Common myeloid progenitor, CD34-positive (primary cell): ENCODE data around the gene SGMS1.
"Not testable (repeated sequence)": the region's sequence is repeated elsewhere in the genome, so short reads cannot be mapped to it uniquely, and the experiment has no call there.

Source experiments
- CTCF ChIA-PET: fragments of 350-600 bp; sonication (Branson Sonifier 250); formaldehyde crosslinking; loops from one replicate; lab custom pipeline; 2021; ENCODE audit warnings: antibody characterized with exemption; lab: Charles Lee
- POLR2A ChIA-PET: fragments of 350-600 bp; sonication (Branson Sonifier 250); formaldehyde crosslinking; loops from one replicate; lab custom pipeline; 2021; ENCODE audit warnings: antibody characterized with exemption; lab: Charles Lee
- DNase-seq, 3 donors: peaks; one replicate each; pipeline versions ENCODE4 v3.0.0 to v3.0.0-alpha.2; 2013
- H3K27ac ChIP-seq, 2 experiments: 1 replicate in 1 of 2; 2 replicates in 1 of 2; pipeline ENCODE4 v1.7.0; 2013; ENCODE audit warnings: inconsistent platforms in 2 of 2, low read length in 2 of 2, mild to moderate bottlenecking in 2 of 2, low read depth in 1 of 2, moderate library complexity in 1 of 2; ENCODE audit not compliant: severe bottlenecking in 2 of 2, insufficient read depth in 1 of 2, poor library complexity in 1 of 2
- H3K27me3 ChIP-seq, 5 experiments: replicated peaks in 2 of 5; 1 replicate in 3 of 5; 2 replicates in 2 of 5; pipeline versions ENCODE4 v1.6.1 to v1.7.0; 2013; ENCODE audit warnings: low read length in 4 of 5, mild to moderate bottlenecking in 2 of 5, moderate library complexity in 2 of 5, inconsistent platforms in 1 of 5; ENCODE audit not compliant: insufficient read depth in 5 of 5, control insufficient read depth in 4 of 5
- H3K36me3 ChIP-seq, 4 experiments: 1 replicate in 2 of 4; 2 replicates in 2 of 4; pipeline versions ENCODE4 v1.6.1 to v1.7.0; 2013; ENCODE audit warnings: low read length in 3 of 4, control low read depth in 1 of 4, mild to moderate bottlenecking in 1 of 4; ENCODE audit not compliant: control insufficient read depth in 4 of 4, insufficient read depth in 4 of 4
- H3K4me1 ChIP-seq, 4 experiments: 1 replicate in 3 of 4; 2 replicates in 1 of 4; pipeline versions ENCODE4 v1.6.1 to v1.7.1; 2013; ENCODE audit warnings: low read length in 3 of 4, mild to moderate bottlenecking in 3 of 4, control low read depth in 1 of 4, inconsistent platforms in 1 of 4, moderate library complexity in 1 of 4; ENCODE audit not compliant: control insufficient read depth in 4 of 4, insufficient read depth in 4 of 4; ENCODE audit errors: control extremely low read depth in 1 of 4
- H3K4me3 ChIP-seq, 7 experiments: 1 replicate in 4 of 7; 2 replicates in 3 of 7; pipeline versions ENCODE4 v1.5.1 to v1.7.0; 2013; ENCODE audit warnings: mild to moderate bottlenecking in 7 of 7, low read length in 6 of 7, moderate library complexity in 6 of 7, inconsistent platforms in 2 of 7, low read depth in 2 of 7, control low read depth in 1 of 7; ENCODE audit not compliant: insufficient read depth in 4 of 7, control insufficient read depth in 1 of 7; ENCODE audit errors: extremely low read depth in 1 of 7
- H3K9me3 ChIP-seq, 5 experiments: 1 replicate in 4 of 5; 2 replicates in 1 of 5; pipeline versions ENCODE4 v1.6.1 to v1.7.1; 2013; ENCODE audit warnings: low read length in 4 of 5, mild to moderate bottlenecking in 2 of 5, inconsistent platforms in 1 of 5, low read depth in 1 of 5, moderate library complexity in 1 of 5; ENCODE audit not compliant: control insufficient read depth in 4 of 5, insufficient read depth in 2 of 5; ENCODE audit errors: control extremely low read depth in 1 of 5
- WGBS: methylation state at CpG from one replicate; pipeline ENCODE4 v1.1.5; 2013; ENCODE audit not compliant: insufficient coverage; 5-methylcytosine and 5-hydroxymethylcytosine counted together

SGMS1 gene

DNA sequence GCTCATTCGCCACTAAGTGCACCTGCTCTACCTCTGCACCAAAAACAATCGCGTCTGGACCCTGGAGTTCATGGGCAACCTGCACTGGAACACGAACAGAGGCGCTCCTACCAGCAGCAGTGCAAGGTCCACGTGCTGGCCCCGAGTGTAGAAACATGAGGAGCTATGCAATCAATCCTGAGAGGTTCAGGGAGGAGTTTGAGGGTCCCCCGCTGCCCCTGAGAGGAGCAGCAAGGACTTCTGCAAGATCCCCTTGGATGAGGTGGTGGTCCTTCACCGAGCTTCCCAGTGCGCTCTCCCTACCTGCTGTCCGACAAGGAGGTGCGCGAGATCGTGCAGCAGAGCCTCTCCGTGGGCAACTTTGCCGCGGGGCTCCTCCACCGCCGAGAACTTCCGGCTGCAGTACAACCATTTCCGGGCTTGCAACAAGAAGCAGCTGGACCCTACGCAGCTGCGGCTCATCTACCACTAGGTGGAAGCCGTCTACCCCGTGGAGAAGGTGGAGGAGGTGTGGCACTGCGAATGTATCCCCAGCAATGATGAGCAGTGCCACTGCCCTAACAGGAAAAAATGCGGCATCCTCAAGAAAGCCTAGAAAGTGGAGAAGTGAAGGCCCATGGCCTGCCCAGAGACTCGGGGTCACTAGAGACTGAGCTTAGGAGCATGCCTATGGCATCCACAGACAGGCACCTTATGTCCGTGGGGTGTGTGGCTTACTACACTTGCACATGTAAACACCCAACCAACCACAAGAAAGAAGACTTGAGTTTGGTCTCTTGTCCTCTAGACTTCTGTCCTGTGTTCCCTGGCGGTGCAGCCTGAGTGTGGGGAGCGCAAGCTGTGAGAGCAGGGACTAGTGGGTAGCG, 36.3 kb upstream of the SGMS1 start:
- WGBS, result 51% methylated on average over 28 of the region's 32 CpGs
- H3K36me3 ChIP-seq, POLR2A ChIA-PET, H3K27ac ChIP-seq, H3K9me3 ChIP-seq, H3K27me3 ChIP-seq, H3K4me1 ChIP-seq: not testable (repeated sequence)
- H3K4me3 ChIP-seq, result peak overlapping the region; percentile 8 to 85 (median 46)
- DNase-seq, result peak in 1 of 3 donors; percentile 57
- CTCF ChIA-PET, result interaction anchor here (1.0 to 1.2 kb wide), 3 partner anchors 10 to 36 kb away, joined by 3 to 5 read pairs (median 3); no protein-coding TSS in a partner anchor

DNA sequence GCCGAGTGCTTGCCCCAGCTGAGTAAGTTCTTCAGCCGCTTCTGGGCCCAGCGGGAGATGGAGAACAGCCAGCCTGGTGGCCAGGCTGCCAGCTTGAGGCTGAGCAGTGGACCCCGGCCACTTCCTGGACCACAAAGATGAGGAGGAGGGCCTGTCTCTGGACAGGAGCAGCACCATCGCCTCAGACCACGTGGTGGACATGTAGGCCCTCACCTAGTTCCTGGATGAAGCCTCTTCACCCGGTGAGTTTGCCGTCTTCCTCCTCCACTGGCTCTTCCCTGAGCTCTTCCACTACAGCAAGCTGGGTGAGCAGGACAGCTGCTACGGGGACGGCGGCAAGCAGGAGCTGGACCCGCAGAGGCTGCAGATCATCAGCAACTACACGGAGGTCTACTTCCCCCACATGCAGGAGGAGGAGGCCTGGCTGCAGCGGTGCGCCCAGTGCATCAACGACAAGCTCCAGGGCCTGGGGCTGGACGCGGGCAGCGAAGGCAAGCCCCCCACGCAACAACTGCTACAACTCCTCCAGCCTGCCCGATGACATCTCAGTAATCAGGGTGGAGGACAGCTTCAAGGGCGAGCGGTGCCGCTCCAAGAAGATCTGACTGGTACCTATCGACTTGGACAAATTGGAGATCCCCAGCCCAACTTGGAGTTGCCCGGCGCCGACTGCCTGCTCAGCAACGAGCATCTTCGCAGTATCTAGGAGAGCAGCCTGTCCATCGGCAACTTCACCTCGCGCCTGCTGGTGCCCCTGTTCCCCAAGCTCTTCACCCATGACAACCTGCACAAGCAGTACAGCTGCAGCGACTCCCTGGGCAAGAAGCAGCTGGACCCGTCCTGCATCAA, 35.5 kb upstream of the SGMS1 start:
- POLR2A ChIA-PET, DNase-seq, H3K27me3 ChIP-seq, H3K36me3 ChIP-seq, H3K27ac ChIP-seq, H3K9me3 ChIP-seq: not testable (repeated sequence)
- Histone ChIP-seq H3K4me1 (peaks cover 0 to 10% (median 1%) of the 10 kb centered on the region in 4 experiments), H3K4me3 (peak overlapping the region in 5 of 7 experiments; percentile 15 to 85 (median 57))
- CTCF ChIA-PET, result interaction anchor here (1.2 kb wide), 1 partner anchor 35 kb away, joined by 3 read pairs; no protein-coding TSS in a partner anchor
- 99% methylated on average over 31 of the region's 35 CpGs for WGBS

DNA sequence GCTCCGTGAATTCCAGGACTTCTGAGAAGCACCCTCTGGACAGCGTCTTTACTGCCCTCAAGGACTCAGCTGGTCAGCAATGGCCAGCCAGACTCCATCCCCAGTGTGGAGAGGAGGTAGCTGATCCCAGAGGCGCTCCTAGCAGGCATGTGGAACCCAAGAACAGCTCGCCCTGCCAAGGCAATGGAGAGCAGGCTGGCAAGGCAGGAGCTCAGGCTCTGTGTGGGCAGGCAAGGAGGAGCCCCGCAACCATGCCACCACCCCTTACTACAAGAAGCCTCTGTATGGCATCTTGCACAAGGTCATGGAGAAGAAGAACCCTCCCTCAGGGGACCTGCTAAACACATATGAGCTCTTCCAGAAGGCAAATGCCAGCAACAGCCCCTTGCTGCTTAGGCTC, 34.4 kb upstream of the SGMS1 start:
- no peaks in the 10 kb centered on the region for H3K9me3 ChIP-seq
- DNase-seq, result no peak
- H3K36me3 ChIP-seq, result no peaks in the 10 kb centered on the region
- no peak overlapping the region for H3K27ac ChIP-seq
- POLR2A ChIA-PET, result no interaction called here
- H3K4me1 ChIP-seq, result peaks cover 3 to 21% (median 9%) of the 10 kb centered on the region in 4 experiments
- H3K27me3 ChIP-seq, result no peaks in the 10 kb centered on the region
- CTCF ChIA-PET, result no interaction called here
- no peak overlapping the region for H3K4me3 ChIP-seq
- WGBS, result no CpG with 5 or more reads among the region's 5 CpGs

DNA sequence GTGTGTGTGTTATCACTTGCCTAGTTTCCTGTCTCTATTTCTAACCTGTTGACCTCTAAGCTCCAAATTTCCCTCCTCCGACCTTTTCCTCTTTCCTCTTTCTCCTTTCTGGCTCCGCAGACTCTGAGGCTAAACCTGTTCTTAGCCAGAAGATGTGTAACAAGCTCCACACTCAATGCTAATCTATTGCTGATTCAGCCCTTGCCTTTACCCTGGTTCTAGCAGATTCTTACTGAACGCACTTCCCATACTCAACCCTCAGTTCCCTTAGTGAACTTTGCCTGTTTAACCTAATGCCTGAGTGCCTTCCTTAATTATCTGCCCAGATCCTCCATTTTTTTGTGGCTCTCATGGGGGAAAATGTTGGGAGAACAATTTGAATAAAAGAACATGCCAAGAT, 30.0 kb upstream of the SGMS1 start:
- WGBS, result 5% methylated on average over 2 of the region's 3 CpGs
- Histone ChIP-seq H3K9me3 (no peaks in the 10 kb centered on the region), H3K36me3 (no peaks in the 10 kb centered on the region), H3K27me3 (no peaks in the 10 kb centered on the region), H3K27ac (no peak overlapping the region), H3K4me1 (peaks cover 3 to 19% (median 10%) of the 10 kb centered on the region in 4 experiments), H3K4me3 (peak overlapping the region in 2 of 7 experiments; percentile 8 to 63)
- peak in 2 of 3 donors; percentile 13 to 26 for DNase-seq
- POLR2A ChIA-PET, result no interaction called here
- CTCF ChIA-PET, result interaction anchor here (0.7 to 3.5 kb wide), 11 partner anchors 18 to 281 kb away, joined by 3 to 16 read pairs (median 3); no protein-coding TSS in a partner anchor

DNA sequence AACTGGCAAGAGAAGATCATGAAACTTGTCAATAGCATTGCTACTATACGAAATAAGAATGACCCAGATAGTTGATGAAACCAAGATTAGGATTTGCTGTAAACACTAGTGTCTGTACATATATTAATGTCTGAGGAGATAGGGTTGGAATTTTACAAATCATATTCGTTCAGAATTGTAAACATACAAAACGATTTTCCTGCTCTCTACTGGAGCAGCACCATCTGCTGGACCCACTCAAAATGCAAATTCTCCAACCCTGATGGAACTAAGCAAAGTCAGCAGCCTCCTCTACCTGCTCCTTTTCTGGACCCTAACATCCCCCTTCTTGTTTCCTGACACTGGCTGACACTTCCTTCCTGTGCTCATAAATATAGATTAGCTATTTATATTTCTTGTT, 29.4 kb upstream of the SGMS1 start:
- WGBS, result 0% methylated on average over 1 of the region's 3 CpGs
- Histone ChIP-seq H3K4me3 (peak overlapping the region in 3 of 7 experiments; percentile 25 to 63 (median 33)), H3K4me1 (peaks cover 3 to 19% (median 10%) of the 10 kb centered on the region in 4 experiments), H3K36me3 (no peaks in the 10 kb centered on the region), H3K27me3 (no peaks in the 10 kb centered on the region), H3K27ac (no peak overlapping the region), H3K9me3 (no peaks in the 10 kb centered on the region)
- peak; percentile 32 to 58 (median 56) for DNase-seq
- CTCF ChIA-PET, result interaction anchor here (0.7 to 3.5 kb wide), 11 partner anchors 17 to 280 kb away, joined by 3 to 16 read pairs (median 3); no protein-coding TSS in a partner anchor
- POLR2A ChIA-PET, result interaction anchor here (0.5 kb wide), 1 partner anchor 360 kb away, joined by 3 read pairs; no protein-coding TSS in a partner anchor

DNA sequence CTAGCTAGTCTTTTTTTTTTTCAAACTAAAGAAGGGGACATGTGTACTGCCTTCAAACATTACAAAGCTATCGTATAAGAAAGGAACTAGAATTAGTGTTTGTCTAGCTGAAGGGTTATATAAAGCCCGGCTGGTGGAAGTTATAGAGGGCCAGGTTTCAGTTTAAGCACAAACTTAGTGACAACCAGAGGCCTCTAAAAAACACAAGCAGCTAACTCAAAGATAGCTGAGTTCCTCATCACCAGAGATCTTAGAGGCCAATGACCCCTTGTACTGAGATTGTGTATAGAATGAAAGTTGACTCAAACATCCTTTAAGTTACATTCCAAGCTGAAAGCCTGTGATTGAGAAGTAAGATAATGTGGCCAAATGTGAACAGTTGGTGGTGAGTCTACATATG, 28.1 kb upstream of the SGMS1 start:
- no peak for DNase-seq
- H3K27ac ChIP-seq, result no peak overlapping the region
- no peak overlapping the region for H3K4me3 ChIP-seq
- WGBS, result 100% methylated on average over 1 of the region's 2 CpGs
- H3K27me3 ChIP-seq, result no peaks in the 10 kb centered on the region
- POLR2A ChIA-PET, result no interaction called here
- CTCF ChIA-PET, result interaction anchor here (0.6 to 3.5 kb wide), 5 partner anchors 25 to 166 kb away, joined by 3 to 16 read pairs (median 3); no protein-coding TSS in a partner anchor
- H3K4me1 ChIP-seq, result peaks cover 3 to 19% (median 10%) of the 10 kb centered on the region in 4 experiments
- no peaks in the 10 kb centered on the region for H3K9me3 ChIP-seq
- H3K36me3 ChIP-seq, result no peaks in the 10 kb centered on the region
